ENCODE measurements around the gene TLE2.

DNA sequence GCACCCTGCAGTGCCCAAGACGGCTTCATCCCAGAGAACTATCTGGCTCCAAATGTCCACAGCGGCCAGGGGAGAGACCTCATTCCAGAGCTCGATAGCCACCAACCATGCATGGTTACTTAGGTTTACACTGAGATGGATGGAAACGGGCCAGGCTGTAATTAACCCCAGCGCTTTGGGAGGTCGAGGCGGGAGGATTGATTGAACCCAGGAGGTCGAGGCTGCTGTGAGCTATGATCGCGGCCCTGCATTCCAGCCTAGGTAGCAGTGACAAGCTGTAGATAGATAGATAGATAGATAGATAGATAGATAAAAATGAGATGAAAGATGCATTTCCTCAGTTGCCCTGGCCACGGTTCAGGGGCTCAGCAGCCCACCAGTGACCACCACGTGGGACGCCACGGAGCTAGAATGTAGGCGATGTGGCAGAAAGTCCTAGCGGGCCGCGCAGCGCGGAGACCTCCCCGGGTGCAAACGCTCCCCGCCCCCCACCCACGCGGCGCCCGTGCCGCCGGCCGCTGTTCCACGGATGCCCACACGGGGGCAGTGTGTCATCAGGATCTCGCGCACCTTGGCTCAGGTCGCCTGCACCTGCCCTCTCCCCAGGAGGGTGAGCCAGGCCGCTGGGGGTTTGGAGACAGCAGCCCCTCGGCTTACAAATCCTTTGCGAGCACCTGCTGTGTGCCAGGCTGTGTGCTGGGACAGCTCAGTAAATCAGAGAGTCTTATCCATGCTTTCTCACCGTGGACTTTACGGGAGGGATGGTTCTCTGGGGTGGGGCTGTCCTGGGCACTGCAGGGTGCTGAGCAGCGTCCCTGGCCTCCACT is 46.7 kb upstream of the TLE2 start:
- TF ChIP-seq, protein P1, sequence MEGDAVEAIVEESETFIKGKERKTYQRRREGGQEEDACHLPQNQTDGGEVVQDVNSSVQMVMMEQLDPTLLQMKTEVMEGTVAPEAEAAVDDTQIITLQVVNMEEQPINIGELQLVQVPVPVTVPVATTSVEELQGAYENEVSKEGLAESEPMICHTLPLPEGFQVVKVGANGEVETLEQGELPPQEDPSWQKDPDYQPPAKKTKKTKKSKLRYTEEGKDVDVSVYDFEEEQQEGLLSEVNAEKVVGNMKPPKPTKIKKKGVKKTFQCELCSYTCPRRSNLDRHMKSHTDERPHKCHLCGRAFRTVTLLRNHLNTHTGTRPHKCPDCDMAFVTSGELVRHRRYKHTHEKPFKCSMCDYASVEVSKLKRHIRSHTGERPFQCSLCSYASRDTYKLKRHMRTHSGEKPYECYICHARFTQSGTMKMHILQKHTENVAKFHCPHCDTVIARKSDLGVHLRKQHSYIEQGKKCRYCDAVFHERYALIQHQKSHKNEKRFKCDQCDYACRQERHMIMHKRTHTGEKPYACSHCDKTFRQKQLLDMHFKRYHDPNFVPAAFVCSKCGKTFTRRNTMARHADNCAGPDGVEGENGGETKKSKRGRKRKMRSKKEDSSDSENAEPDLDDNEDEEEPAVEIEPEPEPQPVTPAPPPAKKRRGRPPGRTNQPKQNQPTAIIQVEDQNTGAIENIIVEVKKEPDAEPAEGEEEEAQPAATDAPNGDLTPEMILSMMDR (IDR thresholded peaks at IDR 0.05): peak; percentile 88 to 99 (median 94)
- TF ChIP-seq POLR2A (IDR thresholded peaks at IDR 0.05): no peak

Measured in testis (tissue), 2 donors.